Measurements from ENCODE around the gene SLU7.

Gene SLU7

GRCh38 chr5:160382346-160382745, 36.5 kb downstream of the SLU7 start:
- TF ChIP-seq POLR2AphosphoS5 (IDR thresholded peaks at IDR 0.05; ENCODE audit: low read depth, low read length): no peak
- TF ChIP-seq SIN3A (IDR thresholded peaks at IDR 0.05; ENCODE audit: borderline replicate concordance, insufficient read depth, low read length): no peak
- no peak for TF ChIP-seq REST (IDR thresholded peaks at IDR 0.05; ENCODE audit: insufficient read depth in 1 of 2, low read depth in 2 of 2, low read length in 2 of 2)
- TF ChIP-seq FOXP2 (optimal IDR thresholded peaks at IDR 0.05; ENCODE audit: borderline replicate concordance, extremely low read depth, extremely low read length, insufficient read depth): no peak
- TF ChIP-seq TAF1 (IDR thresholded peaks at IDR 0.05; ENCODE audit: borderline replicate concordance, insufficient read depth, low read length): no peak

- TF ChIP-seq POLR2AphosphoS5 (IDR thresholded peaks at IDR 0.05; ENCODE audit: low read depth, low read length) (no peak), SIN3A (IDR thresholded peaks at IDR 0.05; ENCODE audit: borderline replicate concordance, insufficient read depth, low read length) (no peak)
Measured at GRCh38 chr5:160380041-160380440, 38.8 kb downstream of the SLU7 start.

GRCh38 chr5:160379511-160379910, 39.4 kb downstream of the SLU7 start:
- TF ChIP-seq SIN3A (IDR thresholded peaks at IDR 0.05; ENCODE audit: borderline replicate concordance, insufficient read depth, low read length) (no peak), FOXP2 (optimal IDR thresholded peaks at IDR 0.05; ENCODE audit: borderline replicate concordance, extremely low read depth, extremely low read length, insufficient read depth) (no peak), REST (IDR thresholded peaks at IDR 0.05; ENCODE audit: insufficient read depth in 1 of 2, low read depth in 2 of 2, low read length in 2 of 2) (no peak), POLR2AphosphoS5 (IDR thresholded peaks at IDR 0.05; ENCODE audit: low read depth, low read length) (no peak), TAF1 (IDR thresholded peaks at IDR 0.05; ENCODE audit: borderline replicate concordance, insufficient read depth, low read length) (no peak)

- TF ChIP-seq FOXP2 (optimal IDR thresholded peaks at IDR 0.05; ENCODE audit: borderline replicate concordance, extremely low read depth, extremely low read length, insufficient read depth): no peak
- TF ChIP-seq REST (IDR thresholded peaks at IDR 0.05; ENCODE audit: insufficient read depth in 1 of 2, low read depth in 2 of 2, low read length in 2 of 2): no peak
- no peak for TF ChIP-seq SIN3A (IDR thresholded peaks at IDR 0.05; ENCODE audit: borderline replicate concordance, insufficient read depth, low read length)
- no peak for TF ChIP-seq POLR2AphosphoS5 (IDR thresholded peaks at IDR 0.05; ENCODE audit: low read depth, low read length)
- TF ChIP-seq TAF1 (IDR thresholded peaks at IDR 0.05; ENCODE audit: borderline replicate concordance, insufficient read depth, low read length): no peak
Measured at GRCh38 chr5:160378330-160378729, 40.6 kb downstream of the SLU7 start.

GRCh38 chr5:160377651-160378050, 41.2 kb downstream of the SLU7 start:
- no peak for TF ChIP-seq POLR2AphosphoS5 (IDR thresholded peaks at IDR 0.05; ENCODE audit: low read depth, low read length)
- no peak for TF ChIP-seq REST (IDR thresholded peaks at IDR 0.05; ENCODE audit: insufficient read depth in 1 of 2, low read depth in 2 of 2, low read length in 2 of 2)
- no peak for TF ChIP-seq TAF1 (IDR thresholded peaks at IDR 0.05; ENCODE audit: borderline replicate concordance, insufficient read depth, low read length)
- TF ChIP-seq SIN3A (IDR thresholded peaks at IDR 0.05; ENCODE audit: borderline replicate concordance, insufficient read depth, low read length): no peak
- TF ChIP-seq FOXP2 (optimal IDR thresholded peaks at IDR 0.05; ENCODE audit: borderline replicate concordance, extremely low read depth, extremely low read length, insufficient read depth): no peak
